22Rv1 (cell line): ENCODE data around the gene VAPB.

Experiments used
- ZFX ChIP-seq: fragments of 450-650 bp; IDR thresholded peaks from 2 replicates; pipeline ENCODE4 v1.6.1; 2017; ENCODE audit warnings: antibody characterized with exemption, borderline replicate concordance
- TF ChIP-seq, protein P1 (sequence below): fragments of 450-650 bp; IDR thresholded peaks from 2 replicates; pipeline ENCODE4 v1.5.1; 2017; ENCODE audit warnings: mild to moderate bottlenecking

DNA sequence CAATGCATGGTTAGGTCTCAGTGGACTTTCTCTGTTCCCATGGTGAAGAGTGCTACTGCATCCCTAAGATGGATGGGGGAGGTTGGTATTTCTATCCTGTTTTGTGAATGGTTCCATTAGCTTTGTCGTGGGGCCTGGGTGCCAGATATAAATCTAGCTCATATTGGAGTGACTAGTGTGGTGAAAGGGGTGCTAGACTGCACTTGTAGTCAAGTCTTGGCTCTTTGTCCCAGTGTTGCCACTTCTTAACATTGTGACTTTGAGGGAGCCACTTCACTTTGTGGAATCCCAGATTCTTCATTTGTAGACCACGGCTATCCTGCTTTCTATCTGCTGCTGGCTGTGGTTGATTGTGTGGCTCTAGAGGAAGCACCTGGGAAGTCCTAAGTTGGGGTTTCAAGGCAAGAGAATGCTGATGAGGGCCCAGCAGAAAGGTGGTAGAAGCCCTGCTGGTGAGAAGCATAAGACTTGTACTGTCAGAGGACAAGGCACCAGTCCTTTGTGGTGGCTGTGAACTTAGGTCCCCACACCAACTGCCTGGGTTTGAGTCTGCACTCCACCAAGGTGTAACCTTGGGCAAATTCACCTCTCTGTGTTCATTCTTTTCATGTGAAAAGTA lies 44.1 kb downstream of the VAPB start:
- TF ChIP-seq, protein P1, sequence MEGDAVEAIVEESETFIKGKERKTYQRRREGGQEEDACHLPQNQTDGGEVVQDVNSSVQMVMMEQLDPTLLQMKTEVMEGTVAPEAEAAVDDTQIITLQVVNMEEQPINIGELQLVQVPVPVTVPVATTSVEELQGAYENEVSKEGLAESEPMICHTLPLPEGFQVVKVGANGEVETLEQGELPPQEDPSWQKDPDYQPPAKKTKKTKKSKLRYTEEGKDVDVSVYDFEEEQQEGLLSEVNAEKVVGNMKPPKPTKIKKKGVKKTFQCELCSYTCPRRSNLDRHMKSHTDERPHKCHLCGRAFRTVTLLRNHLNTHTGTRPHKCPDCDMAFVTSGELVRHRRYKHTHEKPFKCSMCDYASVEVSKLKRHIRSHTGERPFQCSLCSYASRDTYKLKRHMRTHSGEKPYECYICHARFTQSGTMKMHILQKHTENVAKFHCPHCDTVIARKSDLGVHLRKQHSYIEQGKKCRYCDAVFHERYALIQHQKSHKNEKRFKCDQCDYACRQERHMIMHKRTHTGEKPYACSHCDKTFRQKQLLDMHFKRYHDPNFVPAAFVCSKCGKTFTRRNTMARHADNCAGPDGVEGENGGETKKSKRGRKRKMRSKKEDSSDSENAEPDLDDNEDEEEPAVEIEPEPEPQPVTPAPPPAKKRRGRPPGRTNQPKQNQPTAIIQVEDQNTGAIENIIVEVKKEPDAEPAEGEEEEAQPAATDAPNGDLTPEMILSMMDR: no peak
- no peak for TF ChIP-seq ZFX
